MG63 (cell line): ENCODE results near the gene VENTX. TPM values are rescaled to one million over a fixed set of nuclear protein-coding genes. Genes with fewer than 3 reads are reported as not detected.

Source experiments
- DNase-seq: peaks from one replicate; pipeline ENCODE4 v3.0.0-alpha.2; 2020
- H3K27me3 ChIP-seq: fragments of 250-450 bp; sonication (Bioruptor Pico); 2 replicates; pipeline ENCODE4 v1.5.1; 2020; ENCODE audit warnings: mild to moderate bottlenecking, moderate library complexity
- H3K36me3 ChIP-seq: fragments of 250-450 bp; sonication (Bioruptor Pico); 2 replicates; pipeline ENCODE4 v1.5.1; 2020; ENCODE audit warnings: mild to moderate bottlenecking, moderate library complexity
- H3K4me3 ChIP-seq: fragments of 250-450 bp; sonication (Bioruptor Pico); 2 replicates; pipeline ENCODE4 v1.5.1; 2020; ENCODE audit warnings: mild to moderate bottlenecking, moderate library complexity
- H3K9me3 ChIP-seq: fragments of 250-450 bp; sonication (Bioruptor Pico); 2 replicates; pipeline ENCODE4 v1.5.1; 2020; ENCODE audit warnings: mild to moderate bottlenecking, moderate library complexity
- total RNA-seq: library from RNA; depleted of rRNA; stranded (reverse); fragments of >200 nt; shearing (Covaris generic); gene quantifications from 2 replicates; pipeline ENCODE4 v1.2.3, GENCODE V29; 2014; ENCODE audit warnings: low replicate concordance

VENTX gene
- total RNA-seq, 1 experiment from 2014 or later: not detected

DNA sequence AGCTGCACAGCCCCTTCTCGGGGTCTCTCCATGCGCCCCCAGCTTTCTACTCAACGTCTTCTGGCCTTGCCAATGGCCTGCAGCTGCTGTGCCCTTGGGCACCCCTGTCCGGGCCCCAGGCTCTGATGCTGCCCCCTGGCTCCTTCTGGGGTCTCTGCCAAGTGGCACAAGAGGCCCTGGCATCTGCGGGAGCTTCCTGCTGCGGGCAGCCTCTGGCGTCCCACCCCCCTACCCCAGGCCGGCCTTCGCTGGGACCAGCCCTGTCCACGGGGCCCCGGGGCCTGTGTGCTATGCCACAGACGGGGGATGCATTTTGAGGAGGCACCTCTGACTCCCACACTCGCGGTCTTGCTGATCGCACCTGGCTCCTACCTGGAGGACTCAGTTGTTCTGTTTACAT lies 2.3 kb downstream of the VENTX start:
- no peaks in the 10 kb centered on the region for H3K9me3 ChIP-seq
- H3K36me3 ChIP-seq: no peaks in the 10 kb centered on the region
- no peak for DNase-seq
- H3K4me3 ChIP-seq: no peak overlapping the region
- H3K27me3 ChIP-seq: peaks cover 14% of the 10 kb centered on the region

DNA sequence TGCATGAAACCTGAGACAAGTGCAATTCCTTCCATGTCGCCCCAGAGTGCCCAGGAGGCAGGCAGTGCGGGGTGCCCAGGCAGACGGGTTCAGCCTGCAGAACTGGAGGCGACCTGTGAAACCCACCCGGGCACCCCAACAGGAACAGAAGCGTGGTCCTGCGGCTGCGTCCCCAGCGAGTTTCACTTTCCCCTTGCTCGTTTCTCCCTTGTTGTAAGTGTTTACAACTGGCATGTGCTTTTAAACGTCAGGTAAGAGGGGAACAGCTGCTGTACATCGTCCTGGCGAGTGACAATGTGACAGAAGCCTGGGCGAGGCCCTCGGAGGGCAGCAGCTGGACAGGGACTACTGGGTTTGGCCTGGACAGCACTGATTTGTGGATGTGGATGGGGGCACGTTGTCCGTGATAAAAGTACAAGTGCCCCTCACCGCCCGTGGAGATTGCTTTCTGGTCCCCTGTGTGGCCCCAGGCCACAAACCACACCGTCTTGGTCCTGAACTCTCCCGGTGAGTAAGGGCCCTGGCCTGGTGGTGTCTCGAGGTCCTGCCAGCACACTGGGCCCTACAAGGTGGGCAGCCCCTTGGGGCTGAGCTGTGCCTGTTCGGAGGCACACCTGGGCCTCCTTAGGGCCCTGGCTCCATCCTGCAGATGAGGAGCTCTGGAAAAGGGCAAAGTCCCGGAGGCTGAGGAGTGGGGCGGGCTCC lies 4.0 kb downstream of the VENTX start:
- H3K36me3 ChIP-seq: no peaks in the 10 kb centered on the region
- no peak overlapping the region for H3K4me3 ChIP-seq
- peaks cover 11% of the 10 kb centered on the region for H3K27me3 ChIP-seq
- no peaks in the 10 kb centered on the region for H3K9me3 ChIP-seq
- no peak for DNase-seq

GRCh38 chr10:133242611-133243356 lies 5.1 kb downstream of the VENTX start:
- no peaks in the 10 kb centered on the region for H3K9me3 ChIP-seq
- no peaks in the 10 kb centered on the region; the same call in 1 of the 2 replicates for H3K27me3 ChIP-seq
- H3K36me3 ChIP-seq: no peaks in the 10 kb centered on the region
- H3K4me3 ChIP-seq: no peak overlapping the region
- DNase-seq: peak; percentile 28

- Histone ChIP-seq H3K4me3 (no peak overlapping the region), H3K27me3 (no peaks in the 10 kb centered on the region), H3K36me3 (no peaks in the 10 kb centered on the region), H3K9me3 (no peaks in the 10 kb centered on the region)
- no peak for DNase-seq
Measured at GRCh38 chr10:133243593-133243992, 5.9 kb downstream of the VENTX start.

DNA sequence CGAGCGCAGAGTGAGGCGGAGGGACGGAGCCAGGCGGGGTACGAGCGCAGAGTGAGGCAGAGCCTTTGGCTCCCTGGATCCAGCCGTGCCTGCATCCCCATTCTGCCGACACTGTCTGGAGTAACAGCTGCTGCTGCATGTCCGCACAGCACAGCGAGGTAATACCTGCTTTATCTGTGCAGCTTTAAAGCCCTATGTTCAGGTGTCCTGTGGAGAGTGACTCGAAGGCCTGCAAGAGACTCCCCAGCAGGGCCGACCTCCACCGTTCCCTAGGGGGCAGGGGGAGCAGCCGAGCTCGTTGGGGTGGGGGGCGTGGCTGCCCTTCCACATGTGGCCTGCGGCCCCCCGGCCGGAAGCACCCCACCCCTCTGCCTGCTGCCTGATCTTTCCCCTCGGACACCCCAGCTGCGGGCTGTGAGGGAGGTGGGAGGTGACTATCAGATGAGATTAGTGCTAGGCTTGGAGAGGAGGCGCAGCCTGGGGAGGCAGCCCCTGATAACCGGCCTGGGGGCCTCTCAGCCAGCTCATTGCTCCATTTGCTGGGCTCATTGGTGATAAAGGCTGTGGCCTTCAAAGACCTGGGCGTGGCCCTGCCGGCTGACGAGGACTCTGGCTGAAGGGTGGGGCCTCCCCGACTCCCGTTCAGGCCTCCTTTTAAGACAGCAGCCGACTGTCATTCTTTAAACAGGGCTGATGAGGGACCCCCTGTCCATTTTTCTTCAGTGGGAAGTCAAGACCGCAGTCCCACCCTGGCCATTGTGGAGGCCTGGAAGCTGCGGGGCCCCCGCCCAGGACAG lies 8.0 kb downstream of the VENTX start:
- H3K9me3 ChIP-seq: no peaks in the 10 kb centered on the region
- H3K36me3 ChIP-seq: no peaks in the 10 kb centered on the region
- H3K27me3 ChIP-seq: no peaks in the 10 kb centered on the region
- H3K4me3 ChIP-seq: no peak overlapping the region
- no peak for DNase-seq

DNA sequence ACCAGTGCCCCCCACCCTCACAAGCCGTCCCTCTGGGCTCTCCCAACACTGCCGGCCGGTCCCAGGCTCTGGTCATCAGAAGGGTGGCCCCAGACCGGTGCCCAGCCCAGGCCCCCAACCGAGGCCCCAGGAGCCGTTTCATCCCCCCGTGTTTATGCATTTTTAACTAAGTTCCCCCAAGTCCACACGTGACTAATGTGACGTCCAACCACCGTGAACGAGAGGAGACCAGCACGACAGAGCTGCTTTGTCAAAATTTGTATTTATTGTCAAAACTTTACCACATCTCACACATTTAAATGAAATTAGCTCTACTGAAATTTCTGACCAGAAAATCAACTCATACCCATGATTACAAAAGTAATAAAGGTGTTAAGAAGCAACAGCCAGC lies 8.6 kb downstream of the VENTX start:
- no peak for DNase-seq
- no peaks in the 10 kb centered on the region for H3K36me3 ChIP-seq
- H3K4me3 ChIP-seq: no peak overlapping the region
- no peaks in the 10 kb centered on the region for H3K9me3 ChIP-seq
- no peaks in the 10 kb centered on the region for H3K27me3 ChIP-seq

DNA sequence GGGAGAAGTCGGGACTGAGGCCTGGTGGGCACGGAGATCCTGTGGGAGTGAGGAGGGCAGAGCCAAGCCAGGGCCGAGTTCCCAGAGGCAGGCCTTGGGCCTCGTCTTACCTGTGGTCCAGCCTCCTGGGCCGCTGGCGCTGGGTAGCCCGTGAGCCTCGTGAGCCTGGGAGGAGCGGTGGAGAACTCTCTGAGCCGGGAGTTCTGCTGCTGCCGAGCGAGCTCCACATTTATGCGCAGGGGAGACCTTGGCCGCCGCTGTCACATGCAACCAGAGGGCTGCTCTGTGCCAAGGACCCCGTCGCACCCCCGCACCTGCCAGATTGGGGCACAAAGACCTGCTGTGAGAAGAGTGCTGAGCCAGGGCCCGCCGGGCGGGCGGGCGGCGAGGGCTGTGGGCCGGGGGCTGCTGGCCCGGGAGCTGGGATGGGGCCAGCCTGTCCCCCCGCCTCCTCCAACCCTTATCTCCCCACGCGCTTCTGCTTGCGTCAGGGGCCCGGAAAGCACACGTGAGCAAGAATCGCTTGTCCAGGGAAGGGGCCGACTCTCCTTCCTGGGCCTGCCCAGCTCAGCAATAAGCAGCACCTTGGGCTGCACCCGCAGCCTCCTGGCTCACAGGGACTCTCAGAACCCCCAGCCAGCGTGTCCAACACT lies 10.2 kb downstream of the VENTX start:
- Histone ChIP-seq H3K36me3 (no peaks in the 10 kb centered on the region), H3K27me3 (no peaks in the 10 kb centered on the region), H3K9me3 (no peaks in the 10 kb centered on the region), H3K4me3 (no peak overlapping the region)
- no peak for DNase-seq

GRCh38 chr10:133248334-133248715 lies 10.7 kb downstream of the VENTX start:
- no peaks in the 10 kb centered on the region for H3K27me3 ChIP-seq
- H3K4me3 ChIP-seq: no peak overlapping the region
- no peak for DNase-seq
- no peaks in the 10 kb centered on the region for H3K9me3 ChIP-seq
- H3K36me3 ChIP-seq: no peaks in the 10 kb centered on the region

GRCh38 chr10:133249094-133249780 lies 11.6 kb downstream of the VENTX start:
- Histone ChIP-seq H3K36me3 (no peaks in the 10 kb centered on the region), H3K4me3 (no peak overlapping the region), H3K9me3 (no peaks in the 10 kb centered on the region), H3K27me3 (no peaks in the 10 kb centered on the region)
- DNase-seq: no peak

DNA sequence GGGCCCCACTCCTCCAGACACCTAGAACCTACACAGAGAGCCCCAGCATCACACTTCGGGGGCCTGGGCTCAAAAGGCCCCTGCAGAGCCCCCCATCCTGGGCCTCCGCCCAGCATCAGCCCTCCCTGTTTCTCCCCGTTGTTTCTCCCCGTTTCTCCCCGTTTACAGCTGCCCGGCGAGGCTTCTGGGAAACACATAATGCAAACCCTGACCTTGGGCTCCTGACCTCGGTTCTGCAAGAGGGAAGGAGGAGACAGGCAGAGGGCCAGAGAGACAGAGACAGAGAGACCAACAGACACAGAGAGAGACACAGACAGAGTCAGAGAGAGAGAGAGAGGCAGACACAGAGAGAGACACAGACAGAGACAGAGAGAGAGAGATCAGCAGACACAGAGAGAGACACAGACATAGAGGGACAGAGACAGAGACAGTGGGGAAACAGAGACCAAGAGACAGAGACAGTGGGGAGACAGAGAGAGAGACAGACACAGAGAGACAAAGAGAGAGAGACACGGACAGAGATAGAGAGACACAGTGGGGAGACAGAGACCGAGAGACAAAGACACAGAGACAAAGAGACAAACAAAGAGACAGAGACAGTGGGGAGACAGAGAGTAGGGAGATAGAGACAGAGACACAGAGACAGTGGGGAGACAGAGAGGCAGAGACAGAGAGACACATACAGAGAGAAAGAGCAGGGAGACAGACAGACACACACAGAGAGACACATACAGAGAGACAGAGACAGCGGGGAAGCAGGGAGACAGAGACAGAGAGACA lies 12.5 kb downstream of the VENTX start:
- Histone ChIP-seq H3K4me3 (no peak overlapping the region), H3K9me3 (no peaks in the 10 kb centered on the region), H3K27me3 (no peaks in the 10 kb centered on the region), H3K36me3 (no peaks in the 10 kb centered on the region)
- DNase-seq: no peak

DNA sequence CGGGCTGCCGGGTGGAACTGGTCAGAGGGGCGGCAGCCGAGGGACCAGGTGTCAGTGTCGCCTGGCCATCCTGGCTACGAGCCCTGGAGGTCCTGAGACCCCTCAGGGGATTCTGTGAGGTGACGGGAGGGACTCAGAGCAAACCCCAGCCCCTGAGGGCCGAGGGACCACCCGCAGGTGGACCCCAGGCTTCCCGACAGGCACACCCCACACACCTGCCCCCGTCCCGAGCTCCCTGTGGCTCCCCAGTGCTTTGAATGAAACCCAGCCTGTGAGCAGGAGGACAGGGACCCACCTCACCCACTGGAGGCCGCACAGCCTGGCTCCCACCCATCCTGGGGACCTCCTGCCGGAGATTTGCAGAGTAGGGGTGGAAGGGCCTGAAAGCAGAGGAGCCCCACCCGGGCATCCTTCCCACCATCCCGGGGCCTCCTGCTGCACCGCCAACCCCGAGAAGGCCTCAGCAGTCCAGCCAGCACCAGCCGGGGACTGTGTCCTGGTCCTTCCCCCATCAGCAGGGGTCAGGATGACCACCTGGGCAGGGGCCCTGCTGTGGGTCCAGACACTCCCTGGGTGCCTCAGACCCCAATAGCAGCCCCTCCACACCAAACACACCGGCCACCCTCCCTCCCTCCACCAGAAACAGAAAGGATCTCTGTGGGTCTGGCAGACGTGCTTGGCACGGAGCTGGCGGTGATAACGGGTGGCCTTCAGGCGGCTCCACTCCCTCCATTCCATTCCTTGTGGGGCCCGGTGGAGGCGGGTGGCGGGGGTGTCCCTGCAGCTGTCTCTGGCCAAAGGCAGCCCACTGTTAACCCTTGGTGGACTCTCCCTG lies 13.9 kb downstream of the VENTX start:
- no peaks in the 10 kb centered on the region for H3K27me3 ChIP-seq
- H3K4me3 ChIP-seq: no peak overlapping the region
- no peak for DNase-seq
- H3K36me3 ChIP-seq: no peaks in the 10 kb centered on the region
- no peaks in the 10 kb centered on the region for H3K9me3 ChIP-seq

DNA sequence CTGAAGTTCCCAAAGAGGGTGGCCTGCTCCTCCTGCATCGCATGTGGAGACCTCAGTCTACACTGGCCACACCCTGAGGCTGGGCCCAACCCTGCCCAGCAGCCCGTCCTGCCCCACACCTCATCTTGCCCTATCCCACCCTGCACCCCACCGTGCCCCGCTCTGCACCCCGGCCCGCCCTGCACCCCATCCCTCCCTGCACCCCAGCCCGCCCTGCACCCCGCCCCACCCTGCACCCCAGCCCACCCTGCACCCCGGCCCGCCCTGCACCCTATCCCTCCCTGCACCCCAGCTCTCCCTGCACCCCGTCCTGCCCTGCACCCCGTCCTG lies 14.5 kb downstream of the VENTX start:
- Histone ChIP-seq H3K27me3 (no peaks in the 10 kb centered on the region), H3K9me3 (no peaks in the 10 kb centered on the region), H3K36me3 (no peaks in the 10 kb centered on the region), H3K4me3 (no peak overlapping the region)
- DNase-seq: no peak

DNA sequence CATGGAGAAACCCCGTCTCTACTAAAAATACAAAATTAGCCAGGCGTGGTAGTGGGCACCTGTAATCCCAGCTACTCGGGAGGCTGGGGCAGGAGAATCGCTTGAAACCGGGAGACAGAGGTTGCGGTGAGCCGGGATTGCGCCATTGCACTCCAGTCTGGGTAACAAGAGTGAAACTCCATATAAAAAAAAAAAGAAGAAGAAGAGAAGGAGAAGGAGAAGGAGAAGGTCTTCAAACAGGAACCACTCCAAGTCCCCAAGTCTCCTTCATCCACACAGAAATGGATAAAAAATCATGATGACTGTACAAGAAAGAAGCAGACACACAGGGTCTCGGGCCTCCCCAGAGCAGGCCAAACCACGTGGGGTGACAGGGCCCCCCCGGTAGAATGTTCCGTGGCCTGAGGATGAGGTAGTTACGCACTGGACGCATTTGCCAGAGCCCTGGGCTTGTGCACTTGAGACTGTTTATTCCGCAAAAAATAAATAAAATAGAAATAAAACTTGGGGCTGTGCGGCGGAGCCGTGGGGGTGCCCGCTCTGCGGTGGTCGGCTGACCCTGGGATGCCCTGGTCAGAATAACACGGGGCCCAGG lies 15.8 kb downstream of the VENTX start:
- DNase-seq: no peak
- H3K4me3 ChIP-seq: no peak overlapping the region

DNA sequence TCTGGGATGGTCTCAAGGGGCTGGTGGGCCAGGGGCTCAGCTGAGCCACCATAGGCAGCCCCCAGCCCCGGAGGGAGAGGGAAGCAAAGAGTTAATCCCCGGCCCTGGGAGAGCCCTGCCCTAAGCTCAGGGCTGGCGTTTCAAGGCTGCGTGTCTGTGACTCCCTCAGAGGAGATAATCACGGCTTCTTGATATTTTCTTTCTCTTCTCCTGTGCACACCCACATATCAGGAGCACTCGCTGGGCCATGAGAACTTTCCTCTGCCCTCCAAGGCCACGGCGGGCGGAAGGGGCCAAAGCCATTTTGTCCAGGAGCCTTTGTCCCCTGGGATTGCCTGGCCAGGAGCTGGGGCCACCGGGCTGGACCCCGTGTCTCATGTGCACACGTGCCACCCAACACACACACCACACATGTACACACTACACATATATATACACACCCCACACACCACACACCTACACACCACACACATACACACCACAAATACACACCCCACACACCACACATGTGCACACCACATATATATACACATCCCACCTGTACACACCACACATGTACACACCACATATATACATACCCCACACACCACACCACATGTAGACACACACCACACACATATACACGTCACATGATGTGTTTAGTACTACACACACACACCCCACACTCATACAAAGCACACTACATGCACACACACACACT lies 16.9 kb downstream of the VENTX start:
- no peaks in the 10 kb centered on the region for H3K9me3 ChIP-seq
- H3K4me3 ChIP-seq: no peak overlapping the region
- no peaks in the 10 kb centered on the region for H3K27me3 ChIP-seq
- no peak for DNase-seq
- no peaks in the 10 kb centered on the region for H3K36me3 ChIP-seq

More for the DNA sequence above, 15.8 kb downstream of the VENTX start:
- H3K36me3 ChIP-seq: no peaks in the 10 kb centered on the region
- H3K27me3 ChIP-seq: no peaks in the 10 kb centered on the region
- no peaks in the 10 kb centered on the region for H3K9me3 ChIP-seq
